Colon (tissue), 2 donors: ENCODE data around the gene ADD2.

Source experiments
- FAIRE-seq: peaks from 2 replicates; lab custom pipeline; 2012; peaks lifted over from hg19 to GRCh38; lab: Jason Lieb, UNC
- donor health status: control.
- donor health status: control.

Gene ADD2

DNA sequence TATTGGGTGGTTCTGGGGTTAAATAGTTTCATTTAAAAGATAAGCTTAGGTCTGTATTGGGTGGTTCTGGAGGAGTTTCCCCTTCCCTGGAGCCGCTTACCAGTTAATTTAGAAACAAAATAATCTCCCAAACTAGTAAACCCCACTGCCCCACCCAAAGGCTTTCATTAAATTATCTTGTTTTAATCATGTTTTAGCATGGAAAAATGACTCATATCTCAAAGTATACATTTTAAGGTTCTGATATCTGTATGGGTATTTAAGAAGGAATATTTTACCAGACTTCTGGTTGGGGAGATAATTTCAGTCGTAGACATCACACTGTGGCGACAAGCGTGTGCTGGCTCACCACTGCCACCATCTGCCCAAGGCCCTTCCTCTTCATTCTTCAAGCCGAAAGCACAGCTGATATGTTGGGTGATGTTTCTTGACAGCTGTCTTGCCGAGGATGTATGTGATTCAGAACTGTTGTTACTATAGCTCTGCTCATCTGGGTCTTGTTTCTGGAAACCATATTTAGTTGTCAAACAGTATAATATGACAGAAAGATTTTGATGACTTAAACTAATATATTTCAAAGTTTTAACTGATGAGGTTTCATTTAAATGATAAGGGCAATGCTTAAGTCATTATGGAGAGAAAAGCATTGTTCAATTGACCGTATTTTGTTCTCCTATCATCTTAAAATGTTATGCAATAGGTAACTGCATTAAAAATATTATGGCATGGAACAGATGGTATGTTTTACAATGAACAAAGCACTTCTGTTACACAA is 17.3 kb upstream of the ADD2 start:
- FAIRE-seq, result no peak

DNA sequence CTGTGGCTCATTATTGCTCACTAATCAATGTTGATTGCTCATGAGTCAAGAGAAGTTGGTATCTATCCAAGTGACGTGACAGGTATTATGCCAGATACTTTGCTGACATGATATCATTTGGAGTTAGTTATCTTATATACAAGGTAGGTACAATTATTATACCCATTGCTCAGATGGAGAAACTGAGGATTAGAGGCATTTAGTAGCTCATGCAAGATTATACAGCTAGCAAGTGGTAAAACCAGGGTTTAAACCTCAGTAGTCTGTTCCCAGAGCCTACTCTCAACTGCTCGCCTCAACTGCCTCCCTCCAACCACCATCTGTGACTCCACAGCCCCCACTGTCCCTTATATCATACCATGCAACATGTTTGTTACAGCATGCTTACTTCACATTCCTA is 16.3 kb upstream of the ADD2 start:
- no peak for FAIRE-seq

DNA sequence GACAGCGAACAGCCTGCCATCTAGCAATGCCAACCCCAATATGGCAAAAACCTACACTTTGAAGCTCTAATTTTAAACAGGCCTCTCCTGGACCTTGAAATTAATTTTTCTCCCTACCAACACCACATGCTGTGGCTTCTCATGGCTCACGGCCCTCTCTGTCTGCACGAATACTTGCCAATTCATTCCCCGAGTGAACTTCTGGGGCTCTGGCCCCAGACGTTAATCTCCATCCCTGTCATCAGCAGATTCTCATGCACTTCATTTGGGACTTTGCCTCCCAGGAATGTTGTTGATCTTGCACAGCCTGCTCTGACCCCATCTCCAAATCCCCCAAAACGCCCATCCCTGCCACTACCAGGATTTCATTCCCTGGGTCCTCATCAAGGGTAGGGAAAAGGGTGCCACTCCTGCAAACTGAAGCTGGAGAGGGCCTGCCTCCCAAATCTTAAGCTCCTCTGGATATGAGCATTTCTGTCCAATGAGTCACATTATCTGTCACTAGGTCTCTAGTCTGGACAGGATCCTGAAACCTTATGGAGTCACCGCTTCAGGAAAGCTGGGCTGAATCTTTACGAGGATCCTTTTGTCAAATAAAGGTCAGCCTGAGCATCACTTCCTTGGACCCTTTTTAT is 12.0 kb upstream of the ADD2 start:
- FAIRE-seq, result no peak

DNA sequence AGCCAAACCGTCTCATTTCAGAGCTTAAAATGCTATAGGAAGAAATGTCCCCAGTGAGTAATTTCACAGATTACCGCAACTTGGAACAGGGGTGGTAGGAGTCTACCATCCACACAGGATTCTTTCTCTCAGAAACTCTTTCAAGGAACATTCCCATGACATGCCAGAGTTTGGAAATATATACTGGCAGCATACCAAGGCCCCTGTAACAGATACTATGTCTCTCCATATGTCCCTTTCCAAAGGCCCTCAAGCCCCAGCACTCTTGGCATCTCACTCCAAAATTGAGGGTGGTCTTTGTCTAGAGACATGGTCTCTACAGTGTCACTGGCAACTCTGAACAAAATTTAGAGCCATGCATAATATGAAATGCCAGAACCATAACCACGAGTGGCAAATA is 11.5 kb upstream of the ADD2 start:
- no peak for FAIRE-seq

DNA sequence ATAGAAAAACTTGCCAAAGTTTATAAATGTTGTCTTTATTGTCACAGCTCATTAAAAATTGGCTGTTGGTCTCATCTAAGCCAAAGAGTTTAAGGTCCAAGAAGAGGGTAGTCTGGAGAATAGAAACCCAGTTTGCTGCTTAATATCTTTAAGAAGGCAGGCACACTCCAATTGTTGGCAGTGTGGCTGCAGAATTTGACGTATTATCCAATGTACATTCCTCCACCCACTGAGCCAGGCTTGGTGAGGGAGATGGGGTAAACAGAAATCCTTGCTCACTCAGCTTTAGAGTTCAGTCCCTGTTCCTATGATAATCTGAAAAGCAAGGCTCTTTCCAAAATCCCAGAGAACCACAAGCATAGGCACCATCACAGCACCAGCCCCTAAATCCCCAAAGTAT is 10.7 kb upstream of the ADD2 start:
- FAIRE-seq, result no peak

DNA sequence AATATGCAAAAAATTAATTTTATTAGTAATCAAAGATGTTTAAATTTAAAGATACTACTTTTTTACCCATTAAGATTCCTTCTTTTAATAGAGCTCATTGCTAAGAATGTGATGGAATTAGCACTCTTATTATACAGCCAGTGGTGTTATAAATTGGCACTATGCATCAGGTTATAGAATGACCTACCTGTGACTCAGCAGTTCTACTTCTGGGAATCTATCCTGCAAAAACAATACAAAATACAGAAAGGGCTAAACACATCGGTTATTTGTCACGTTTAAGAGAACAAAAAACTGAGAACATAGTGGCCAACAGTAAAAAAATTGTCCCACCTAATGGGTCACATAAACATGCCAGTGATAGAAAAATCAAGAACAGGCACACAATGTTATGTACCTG is 9.4 kb upstream of the ADD2 start:
- FAIRE-seq, result no peak

DNA sequence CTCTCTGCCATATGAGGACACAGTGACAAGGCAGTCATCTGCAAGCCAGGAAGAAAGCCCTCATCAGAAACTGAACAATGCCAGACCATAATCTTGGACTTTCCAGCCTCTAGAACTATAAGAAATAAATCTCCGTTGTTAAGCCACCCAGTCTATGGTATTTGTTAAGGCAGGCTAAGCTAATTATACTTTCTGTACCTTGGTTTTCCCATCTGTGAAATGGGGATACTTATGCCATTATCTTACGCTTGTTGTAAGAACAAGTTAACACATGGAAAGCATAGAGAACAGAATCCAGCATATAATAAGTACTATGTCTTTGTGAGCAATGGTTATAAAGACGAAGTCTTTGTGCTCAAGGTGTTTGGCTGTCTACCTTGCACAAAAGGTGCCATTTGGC is 8.3 kb upstream of the ADD2 start:
- FAIRE-seq, result no peak

DNA sequence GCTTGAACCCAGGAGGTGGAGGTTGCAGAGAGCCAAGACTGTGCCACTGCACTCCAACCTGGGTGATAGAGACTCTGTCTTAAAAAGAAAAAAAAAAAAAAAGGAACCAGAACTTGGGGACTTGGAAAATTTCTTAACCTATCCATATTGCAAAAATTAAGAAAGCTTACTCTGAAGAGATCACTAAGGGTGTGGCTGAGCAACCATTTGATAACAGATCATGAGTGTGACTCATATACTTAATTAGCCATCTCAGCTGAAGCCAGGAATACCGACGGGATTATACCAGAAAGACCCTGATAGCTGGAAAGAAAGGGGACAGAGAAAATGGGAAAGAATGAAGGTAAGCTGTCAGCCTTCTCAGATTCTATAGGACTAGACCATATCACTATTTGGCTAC is 7.1 kb upstream of the ADD2 start:
- no peak for FAIRE-seq

DNA sequence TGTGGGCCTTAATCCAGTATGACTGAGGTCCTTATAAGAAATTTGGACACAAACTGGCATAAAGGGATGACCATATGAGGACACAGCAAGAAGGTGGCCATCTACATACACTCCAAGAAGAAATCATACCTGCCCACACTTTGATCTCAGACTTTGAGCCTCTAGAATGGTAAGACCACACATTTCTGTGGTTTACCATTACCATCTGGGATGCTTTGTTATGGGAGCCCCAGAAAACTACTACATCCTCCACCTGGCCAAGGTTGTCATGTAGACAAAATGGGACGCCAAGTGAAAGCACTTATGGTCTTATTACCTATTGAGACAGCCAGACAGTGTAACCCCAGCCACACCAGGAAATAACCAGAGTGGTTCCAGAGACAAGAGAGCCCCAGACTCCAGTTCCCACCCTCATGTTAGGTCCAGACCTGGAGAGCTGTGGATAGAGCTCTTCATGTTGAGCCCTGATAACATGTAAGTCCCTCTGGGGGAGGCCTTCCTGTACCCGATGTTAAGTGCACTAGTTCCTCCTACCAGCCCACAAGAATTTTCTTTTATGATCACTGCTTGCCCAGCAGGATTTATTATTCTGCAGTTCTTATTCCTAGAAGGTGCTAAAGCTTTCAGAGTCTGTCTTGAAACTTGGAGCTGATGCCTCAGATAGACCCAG is 4.6 kb upstream of the ADD2 start:
- FAIRE-seq, result no peak

DNA sequence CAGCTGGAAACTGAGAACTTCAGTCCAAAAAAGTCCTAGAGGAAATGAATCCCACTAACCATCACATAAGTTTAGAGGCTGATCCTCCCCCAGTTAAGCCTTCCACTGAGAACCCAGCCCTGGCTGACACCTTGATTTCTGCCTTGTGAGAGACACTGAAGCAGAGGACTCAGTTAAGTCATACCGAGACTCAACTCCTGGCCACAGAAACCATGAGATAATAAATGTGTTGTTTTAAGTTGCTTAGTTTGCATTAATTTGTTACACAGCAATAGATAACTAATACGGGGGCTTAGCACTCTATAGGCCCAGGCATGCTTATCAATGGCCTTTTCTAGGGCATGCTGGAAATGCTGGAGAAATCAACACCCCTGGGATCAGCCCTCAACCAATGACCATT is 3.4 kb upstream of the ADD2 start:
- no peak for FAIRE-seq

DNA sequence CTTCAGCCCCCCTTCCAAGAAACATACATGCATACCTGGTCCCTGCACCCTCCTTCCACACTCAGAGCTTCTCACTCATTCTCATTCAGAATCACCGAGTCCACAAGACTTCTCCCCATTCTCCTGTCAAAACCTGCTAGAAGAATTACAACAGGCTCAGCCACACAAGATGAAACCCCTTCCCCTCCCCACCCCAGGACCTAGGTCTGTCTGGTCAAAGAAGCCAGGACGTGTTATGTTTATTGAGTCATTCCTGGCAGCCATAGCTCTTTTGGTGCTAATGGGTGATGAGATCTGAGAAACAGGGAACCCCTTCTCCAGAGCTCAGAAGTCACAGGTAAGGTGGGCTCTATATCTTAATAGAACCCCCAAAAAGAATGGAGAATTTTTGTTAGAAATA is 1.4 kb upstream of the ADD2 start:
- no peak for FAIRE-seq

DNA sequence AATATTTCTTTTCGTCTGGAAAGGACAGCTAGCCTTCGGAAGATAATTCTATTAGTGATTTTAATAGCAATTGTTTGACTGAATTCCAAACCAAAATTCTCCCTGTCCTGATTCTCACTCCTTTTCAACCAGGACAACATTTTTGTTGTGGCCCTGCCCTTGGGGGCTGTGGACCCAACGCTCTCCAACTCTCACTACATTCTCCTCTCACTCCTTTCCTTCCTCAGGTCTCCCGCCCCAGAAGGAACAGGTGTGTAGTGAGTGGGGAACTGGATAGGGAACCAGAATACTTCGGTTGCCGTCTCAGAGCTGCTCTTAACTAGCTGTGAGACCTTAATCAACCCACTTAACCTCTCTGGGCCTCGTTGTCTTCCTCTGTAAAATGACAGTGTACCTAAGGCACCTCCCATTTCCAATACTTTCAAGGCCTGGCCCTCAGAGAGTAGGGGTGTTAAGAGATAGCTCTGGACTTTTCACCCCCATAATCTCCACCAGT is 638 bp upstream of the ADD2 start:
- no peak for FAIRE-seq

DNA sequence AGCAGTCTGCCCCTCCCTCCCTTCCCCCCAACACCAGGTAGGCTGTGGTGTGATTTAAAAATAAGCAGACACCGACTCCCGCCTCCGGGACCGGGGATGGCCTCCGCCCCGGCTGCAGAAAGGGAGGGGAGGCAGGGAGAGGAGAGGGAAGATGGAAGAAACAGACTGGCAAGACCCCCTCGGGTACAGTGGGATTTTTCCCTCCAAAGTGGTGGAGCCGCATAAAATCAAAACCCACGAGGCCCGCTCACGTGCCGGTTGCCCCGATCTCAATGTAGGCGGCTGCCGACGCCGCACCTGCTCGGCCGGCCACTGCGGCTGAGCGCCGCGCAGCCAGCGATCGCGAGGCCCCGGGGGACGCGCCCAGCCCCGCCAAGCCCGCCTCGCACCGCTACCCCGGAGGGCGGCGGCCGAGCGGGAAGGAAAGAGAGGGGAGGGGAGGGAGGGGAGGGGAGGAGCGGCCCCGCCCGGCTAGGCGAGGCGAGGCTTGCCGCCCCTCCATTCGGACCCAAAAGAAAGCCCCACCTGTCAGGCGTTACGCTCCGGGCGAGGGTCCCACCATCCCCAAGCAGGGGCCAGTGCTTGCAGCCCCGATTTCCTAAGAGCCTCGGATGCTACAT is 811 bp downstream of the ADD2 start:
- FAIRE-seq, result no peak

DNA sequence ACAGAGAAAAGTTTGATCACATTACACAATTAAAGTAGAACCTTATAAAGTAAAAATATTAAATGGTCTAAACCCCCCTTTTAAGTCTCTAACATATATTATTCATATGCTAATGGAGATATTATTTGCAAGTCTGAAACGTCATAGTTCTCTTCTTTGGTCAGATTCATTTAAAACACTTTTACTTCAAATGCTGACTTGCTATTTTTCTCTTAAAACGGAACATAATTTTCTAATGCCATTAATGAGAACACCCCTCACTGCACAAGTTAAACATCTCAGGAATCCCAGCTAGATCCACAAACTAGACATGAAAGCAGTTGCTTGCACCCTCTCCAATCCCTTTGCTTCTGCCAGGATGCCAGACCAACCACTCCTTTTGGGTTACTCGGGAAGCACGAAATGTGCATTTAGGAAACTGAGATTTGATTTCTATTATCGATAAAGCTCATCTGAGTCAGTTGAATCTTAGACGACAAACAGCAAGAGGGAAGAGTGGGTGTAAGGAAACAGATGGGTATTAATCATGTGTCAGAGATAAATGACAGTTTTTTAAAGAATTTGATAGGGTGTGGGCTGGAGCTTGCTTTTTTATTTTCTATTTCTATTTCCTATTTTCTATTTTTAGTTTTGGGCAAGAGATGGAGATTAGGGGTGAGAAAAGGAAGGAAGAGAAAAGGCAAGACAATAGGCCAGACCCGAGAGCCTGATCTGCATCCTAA is 1.5 kb downstream of the ADD2 start:
- FAIRE-seq, result no peak

DNA sequence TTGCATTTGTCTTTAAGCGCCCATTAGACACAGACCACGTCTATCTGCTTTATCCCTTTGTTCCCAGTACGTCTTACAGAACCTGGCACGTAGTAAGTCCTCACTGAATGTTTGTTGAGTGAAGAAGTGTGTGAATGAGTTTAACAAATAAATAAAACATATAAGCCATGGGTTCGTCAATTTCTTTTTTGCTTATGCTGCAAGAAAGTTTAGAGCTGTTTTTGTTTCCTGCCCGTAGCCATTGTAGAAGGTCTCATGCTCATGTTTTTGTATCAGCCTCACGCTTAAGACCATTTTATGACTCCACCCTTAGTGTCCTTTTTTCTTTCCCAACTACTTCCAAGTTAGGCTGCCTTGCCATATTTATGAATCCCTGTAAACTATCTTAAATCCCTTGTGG is 2.5 kb downstream of the ADD2 start:
- no peak for FAIRE-seq

DNA sequence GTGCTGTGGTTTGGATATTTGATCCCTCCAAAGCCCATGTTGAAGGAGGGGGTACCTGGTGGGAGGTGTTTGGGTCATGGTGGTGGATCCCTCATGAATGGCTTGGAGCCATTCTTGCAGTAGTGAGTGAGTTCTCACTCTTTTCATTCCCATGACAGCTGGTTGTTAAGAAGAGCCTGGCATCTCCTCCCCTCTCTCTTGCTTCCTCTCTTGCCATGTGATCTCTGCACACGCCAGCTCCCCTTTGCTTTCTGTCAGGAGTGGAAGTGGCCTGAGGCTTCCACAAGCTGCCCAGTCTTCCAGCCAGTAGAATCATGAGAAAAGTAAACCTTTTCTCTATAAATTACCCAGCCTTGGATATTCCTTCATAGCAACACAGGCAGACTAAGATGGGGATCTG is 8.6 kb downstream of the ADD2 start:
- FAIRE-seq, result no peak

DNA sequence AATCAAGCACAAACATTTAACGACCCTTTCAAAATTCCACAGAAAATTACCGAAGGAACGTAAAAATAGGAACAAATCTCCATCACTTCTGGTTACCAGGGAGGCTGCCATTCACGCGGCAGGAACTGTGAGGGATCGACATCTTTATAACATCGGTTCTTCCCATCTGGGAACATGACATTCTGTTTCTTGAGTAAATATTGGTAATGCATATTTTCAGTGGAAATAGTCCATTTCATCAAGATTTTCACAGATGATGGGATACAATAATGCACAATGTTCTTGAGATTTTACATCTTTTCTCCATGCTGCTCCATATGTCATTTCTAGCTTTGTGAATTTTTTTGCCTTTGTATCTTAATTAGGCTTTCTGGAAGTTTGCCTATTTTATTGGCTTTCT is 10.0 kb downstream of the ADD2 start:
- FAIRE-seq, result no peak

DNA sequence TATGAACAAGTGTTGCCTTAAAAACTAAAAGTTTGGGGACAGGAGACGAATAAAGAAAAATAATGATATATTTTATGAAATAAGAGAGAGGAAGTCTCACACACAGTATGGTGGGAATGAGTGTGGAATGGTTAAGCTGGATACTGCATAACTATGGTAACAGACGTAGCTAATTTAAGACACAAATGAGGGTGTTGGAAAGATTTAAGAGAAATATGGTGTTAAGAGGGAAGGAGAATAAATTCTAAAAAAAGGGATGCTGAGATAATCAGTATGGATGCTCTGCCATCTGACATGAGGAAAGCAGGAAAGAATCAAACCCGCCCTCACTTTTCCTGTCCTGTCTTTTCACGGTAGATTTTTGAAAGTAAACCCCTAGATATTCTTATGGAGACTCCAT is 10.6 kb downstream of the ADD2 start:
- FAIRE-seq, result no peak

DNA sequence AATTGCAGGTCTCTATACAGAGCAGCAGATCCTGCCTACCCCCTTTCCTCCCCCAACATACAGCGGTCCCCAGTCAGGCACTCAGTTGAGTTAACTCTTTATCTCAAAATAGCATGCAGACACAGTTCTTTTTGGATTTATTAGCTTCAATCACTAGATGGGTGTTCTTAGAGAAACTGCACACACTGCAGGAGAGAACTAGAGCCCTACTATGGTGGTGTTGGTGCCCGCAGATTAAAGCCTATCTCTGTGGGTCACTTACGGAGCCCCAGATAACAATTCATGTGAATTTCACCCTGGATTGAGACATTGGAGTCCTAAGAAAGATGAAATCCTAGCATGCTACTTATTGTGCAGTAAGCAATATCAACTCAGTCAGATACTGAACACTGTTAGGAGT is 11.9 kb downstream of the ADD2 start:
- FAIRE-seq, result no peak

DNA sequence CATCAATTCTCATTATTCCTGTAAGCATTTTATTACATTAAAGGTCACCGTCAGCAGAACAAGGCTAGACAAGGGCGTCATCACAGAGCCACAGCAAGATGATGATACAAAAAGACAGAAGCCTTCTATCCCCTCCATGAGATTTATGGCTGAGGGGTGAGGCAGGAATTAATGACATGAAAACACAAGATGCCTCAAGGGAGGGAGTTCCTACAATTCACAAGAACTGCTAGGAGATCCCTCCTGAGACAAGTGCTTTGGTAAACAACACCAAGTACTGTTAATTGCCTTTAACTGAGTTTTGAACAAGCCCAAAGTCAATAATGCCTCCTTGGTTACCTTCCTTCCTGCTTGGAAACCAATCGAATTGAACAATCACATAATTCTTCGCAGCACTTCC is 14.1 kb downstream of the ADD2 start:
- no peak for FAIRE-seq

DNA sequence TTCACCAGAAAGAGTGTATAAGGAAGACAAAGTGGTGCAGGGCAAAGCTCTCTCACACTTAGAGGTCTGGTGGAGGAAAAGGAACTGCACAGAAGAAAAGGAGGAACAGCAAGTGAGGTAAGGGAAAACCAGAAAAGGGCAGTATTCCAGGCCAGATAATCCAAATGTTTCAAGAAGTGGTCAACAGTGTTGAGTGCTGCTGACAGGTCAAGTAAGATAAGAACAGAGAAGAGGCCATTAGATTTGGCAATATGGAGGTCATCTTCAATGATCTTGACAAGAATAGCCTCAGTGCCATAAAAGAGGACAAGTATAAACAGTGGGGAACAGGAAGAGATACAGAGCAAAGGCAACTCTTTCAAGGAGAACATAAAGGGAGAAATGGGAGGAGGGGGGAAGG is 15.0 kb downstream of the ADD2 start:
- FAIRE-seq, result no peak

DNA sequence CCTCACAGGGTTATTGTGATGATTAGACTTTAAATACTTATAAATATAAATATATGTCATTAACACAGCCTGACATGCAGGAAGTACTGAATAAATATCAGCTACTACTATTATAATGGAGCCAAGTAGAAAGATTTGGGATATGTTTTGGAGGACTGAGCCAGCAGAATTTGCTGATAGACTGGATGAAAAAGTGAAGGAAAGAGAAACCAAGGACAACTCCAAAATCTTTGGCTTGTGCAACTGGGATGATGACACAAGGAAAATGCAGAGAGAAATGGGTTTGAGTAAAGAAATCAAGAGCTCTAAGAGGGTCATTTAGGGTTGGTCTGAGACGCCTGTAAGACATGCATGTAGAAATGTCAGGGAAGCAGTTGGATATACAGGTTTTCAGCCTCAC is 15.6 kb downstream of the ADD2 start:
- FAIRE-seq, result no peak
